Measurements from ENCODE around the gene TMEM192.
"Not testable (repeated sequence)": the region's sequence is repeated elsewhere in the genome, so short reads cannot be mapped to it uniquely, and the experiment has no call there.

Gene TMEM192

GRCh38 chr4:165079476-165079875, 33.2 kb downstream of the TMEM192 start:
- Histone ChIP-seq H2AFZ (ENCODE audit: low read depth) (peak overlapping the region; percentile 9; the same call in 1 of the 2 replicates), H3K4me3 (IDR thresholded peaks at IDR 0.05; ENCODE audit: insufficient read depth, low read depth, low read length) (no peak overlapping the region), H3K27ac (peak overlapping the region; percentile 54), H3K4me1 (ENCODE audit: low read depth, poor library complexity, severe bottlenecking) (peaks cover 42% of the 10 kb centered on the region), H3K9ac (no peak overlapping the region; the same call in 1 of the 2 replicates), H3K79me2 (ENCODE audit: insufficient read depth, low read depth) (no peaks in the 10 kb centered on the region), H4K20me1 (ENCODE audit: insufficient read depth) (no peaks in the 10 kb centered on the region), H3K4me2 (peak overlapping the region; percentile 65), H3K27me3 (ENCODE audit: insufficient read depth, low read depth) (no peaks in the 10 kb centered on the region), H3K36me3 (ENCODE audit: insufficient read depth) (no peaks in the 10 kb centered on the region)
- TF ChIP-seq CTCF (conservative IDR thresholded peaks at IDR 0.05; ENCODE audit: low read depth, low read length): no peak

GRCh38 chr4:165077034-165077578, 35.6 kb downstream of the TMEM192 start:
- Histone ChIP-seq H3K79me2 (ENCODE audit: insufficient read depth, low read depth) (no peaks in the 10 kb centered on the region), H3K27ac (no peak overlapping the region), H3K27me3 (ENCODE audit: insufficient read depth, low read depth) (no peaks in the 10 kb centered on the region), H3K4me1 (ENCODE audit: low read depth, poor library complexity, severe bottlenecking) (peaks cover 42% of the 10 kb centered on the region), H3K36me3 (ENCODE audit: insufficient read depth) (no peaks in the 10 kb centered on the region), H4K20me1 (ENCODE audit: insufficient read depth) (no peaks in the 10 kb centered on the region), H2AFZ (ENCODE audit: low read depth) (no peak overlapping the region), H3K9ac (no peak overlapping the region), H3K4me2 (peak overlapping the region; percentile 19; the same call in 1 of the 2 replicates), H3K4me3 (IDR thresholded peaks at IDR 0.05; ENCODE audit: insufficient read depth, low read depth, low read length) (no peak overlapping the region)
- TF ChIP-seq CTCF (conservative IDR thresholded peaks at IDR 0.05; ENCODE audit: low read depth, low read length): no peak

DNA sequence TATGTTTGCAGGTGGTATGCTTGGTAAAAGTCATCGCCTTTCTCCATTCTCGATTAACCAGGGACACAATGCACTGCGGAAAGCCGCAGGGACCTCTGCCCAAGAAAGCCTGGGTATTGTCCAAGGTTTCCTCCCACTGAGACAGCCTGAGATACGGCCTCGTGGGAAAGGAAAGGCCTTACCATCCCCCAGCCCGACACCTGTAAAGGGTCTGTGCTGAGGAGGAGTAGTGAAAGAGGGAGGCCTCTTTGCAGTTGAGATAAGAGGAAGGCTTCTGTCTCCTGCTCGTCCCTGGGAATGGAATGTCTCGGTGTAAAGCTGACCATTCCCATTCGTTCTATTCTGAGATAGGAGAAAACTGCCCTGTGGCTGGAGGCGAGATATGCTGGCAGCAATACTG, 39.3 kb downstream of the TMEM192 start:
- not testable (repeated sequence) for H3K9ac ChIP-seq; H3K4me3 ChIP-seq (IDR thresholded peaks at IDR 0.05; ENCODE audit: insufficient read depth, low read depth, low read length); H4K20me1 ChIP-seq (ENCODE audit: insufficient read depth); H3K79me2 ChIP-seq (ENCODE audit: insufficient read depth, low read depth); H3K27ac ChIP-seq; H3K36me3 ChIP-seq (ENCODE audit: insufficient read depth); H3K27me3 ChIP-seq (ENCODE audit: insufficient read depth, low read depth); H2AFZ ChIP-seq (ENCODE audit: low read depth); H3K4me2 ChIP-seq
- peaks cover 26% of the 10 kb centered on the region for H3K4me1 ChIP-seq (ENCODE audit: low read depth, poor library complexity, severe bottlenecking)

GRCh38 chr4:165070560-165070959, 42.1 kb downstream of the TMEM192 start:
- TF ChIP-seq CTCF (conservative IDR thresholded peaks at IDR 0.05; ENCODE audit: low read depth, low read length): no peak
- H3K4me2 ChIP-seq: peak overlapping the region; percentile 11; the same call in 1 of the 2 replicates
- no peak overlapping the region for H3K4me3 ChIP-seq (IDR thresholded peaks at IDR 0.05; ENCODE audit: insufficient read depth, low read depth, low read length)
- H3K4me1 ChIP-seq (ENCODE audit: low read depth, poor library complexity, severe bottlenecking): peaks cover 12% of the 10 kb centered on the region
- no peaks in the 10 kb centered on the region for H3K36me3 ChIP-seq (ENCODE audit: insufficient read depth)
- no peaks in the 10 kb centered on the region for H3K79me2 ChIP-seq (ENCODE audit: insufficient read depth, low read depth)
- no peak overlapping the region for H3K27ac ChIP-seq
- H4K20me1 ChIP-seq (ENCODE audit: insufficient read depth): no peaks in the 10 kb centered on the region
- H3K9ac ChIP-seq: no peak overlapping the region
- H3K27me3 ChIP-seq (ENCODE audit: insufficient read depth, low read depth): no peaks in the 10 kb centered on the region
- H2AFZ ChIP-seq (ENCODE audit: low read depth): no peak overlapping the region

GRCh38 chr4:165060938-165061337, 51.7 kb downstream of the TMEM192 start:
- Histone ChIP-seq H3K4me1 (ENCODE audit: low read depth, poor library complexity, severe bottlenecking) (no peaks in the 10 kb centered on the region), H2AFZ (ENCODE audit: low read depth) (no peak overlapping the region), H3K27ac (no peak overlapping the region), H4K20me1 (ENCODE audit: insufficient read depth) (no peaks in the 10 kb centered on the region), H3K79me2 (ENCODE audit: insufficient read depth, low read depth) (no peaks in the 10 kb centered on the region), H3K4me2 (no peak overlapping the region), H3K9ac (no peak overlapping the region), H3K27me3 (ENCODE audit: insufficient read depth, low read depth) (no peaks in the 10 kb centered on the region), H3K36me3 (ENCODE audit: insufficient read depth) (no peaks in the 10 kb centered on the region), H3K4me3 (IDR thresholded peaks at IDR 0.05; ENCODE audit: insufficient read depth, low read depth, low read length) (no peak overlapping the region)
- peak; percentile 35 for TF ChIP-seq CTCF (conservative IDR thresholded peaks at IDR 0.05; ENCODE audit: low read depth, low read length)
